HepG2 (cell line): ENCODE measurements around the gene RNF126. TPM values are rescaled to one million over a fixed set of nuclear protein-coding genes. Genes with fewer than 3 reads are reported as not detected.
A peak's percentile ranks its signal among the peaks of the same experiment; 100 is the strongest.

Experiments used
- CBX5 ChIP-seq: sonication (generic); formaldehyde crosslinking; IDR thresholded peaks from 2 replicates; pipeline ENCODE4 v1.4.0; 2020; ENCODE audit warnings: missing genetic modification reagents, borderline replicate concordance
- HHEX ChIP-seq: IDR thresholded peaks from 2 replicates; pipeline ENCODE4 v1.6.1; 2016; ENCODE audit warnings: control low read depth
- HOXA5 ChIP-seq: sonication (generic); formaldehyde crosslinking; IDR thresholded peaks from 2 replicates; pipeline ENCODE4 v1.4.0; 2020; ENCODE audit warnings: missing genetic modification reagents
- KLF13 ChIP-seq: sonication (generic); formaldehyde crosslinking; IDR thresholded peaks from 2 replicates; pipeline ENCODE4 v1.4.0; 2020; ENCODE audit warnings: mild to moderate bottlenecking, missing genetic modification reagents
- KLF15 ChIP-seq: sonication (generic); formaldehyde crosslinking; IDR thresholded peaks from 2 replicates; pipeline ENCODE4 v1.8.1; 2023; ENCODE audit warnings: borderline replicate concordance, mild to moderate bottlenecking, inconsistent platforms, missing genetic modification reagents, mixed read lengths
- POLR2AphosphoS2 ChIP-seq: IDR thresholded peaks from 2 replicates; pipeline ENCODE4 v1.6.1; 2011; ENCODE audit warnings: low read depth, low read length, improper control_type of control experiment
- PTBP1 ChIP-seq: fragments of 200-400 bp; formaldehyde crosslinking; IDR thresholded peaks from 2 replicates; pipeline ENCODE4 v1.6.1; 2018; ENCODE audit warnings: low read length, low read depth; ENCODE audit not compliant: poor library complexity, severe bottlenecking
- RXRA ChIP-seq: sonication (generic); formaldehyde crosslinking; IDR thresholded peaks from 2 replicates; pipeline ENCODE4 v1.5.1; 2020; ENCODE audit warnings: missing genetic modification reagents
- ZBTB38 ChIP-seq: sonication (generic); formaldehyde crosslinking; IDR thresholded peaks from 2 replicates; pipeline ENCODE4 v1.5.1; 2020; ENCODE audit warnings: mild to moderate bottlenecking, missing genetic modification reagents
- ZNF468 ChIP-seq: sonication (generic); formaldehyde crosslinking; IDR thresholded peaks from 2 replicates; pipeline ENCODE4 v1.8.0; 2022; ENCODE audit warnings: mild to moderate bottlenecking, moderate library complexity, missing genetic modification reagents
- ZNF552 ChIP-seq: sonication (generic); formaldehyde crosslinking; IDR thresholded peaks from 2 replicates; pipeline ENCODE4 v1.9.0; 2022; ENCODE audit warnings: missing genetic modification reagents, mild to moderate bottlenecking, borderline replicate concordance
- ZSCAN12 ChIP-seq: sonication (generic); formaldehyde crosslinking; IDR thresholded peaks from 2 replicates; pipeline ENCODE4 v1.9.0; 2021; ENCODE audit warnings: mild to moderate bottlenecking, missing genetic modification reagents
- polyA plus RNA-seq, 8 experiments: library from polyadenylated mRNA; depleted of rRNA in 3 of 8; stranded (reverse) in 7 of 8; unstranded in 1 of 8; fragments of >200 nt; fragmentation: Illumina TruSeq in 4 of 8; extraction: Trizol in 4 of 8; gene quantifications; 2 replicates each; pipeline versions ENCODE4 v1.2.1 to v1.2.3, GENCODE V29; 2011 to 2016; ENCODE audit warnings: low read depth in 4 of 8, missing spikeins in 1 of 8, mixed read lengths in 1 of 8; ENCODE audit not compliant: insufficient read depth in 1 of 8
- total RNA-seq, 5 experiments: library from RNA; depleted of rRNA; stranded (reverse); fragments of >200 nt; fragmentation: Illumina TruSeq; extraction: Trizol; gene quantifications; 2 replicates each; pipeline ENCODE4 v1.2.3, GENCODE V29; 2016; ENCODE audit warnings: low read depth in 1 of 5
- TF ChIP-seq, protein P1 (sequence below): IDR thresholded peaks from 2 replicates; pipeline ENCODE4 v1.6.1; 2012; ENCODE audit warnings: low read length, improper control_type of control experiment
- TF ChIP-seq, protein P2 (sequence below): sonication (generic); formaldehyde crosslinking; IDR thresholded peaks from 2 replicates; pipeline ENCODE4 v1.5.0; 2020; ENCODE audit warnings: mild to moderate bottlenecking, missing genetic modification reagents, moderate library complexity
- TF ChIP-seq, protein P3 (sequence below): sonication (generic); formaldehyde crosslinking; IDR thresholded peaks from 2 replicates; pipeline ENCODE4 v1.4.0; 2020; ENCODE audit warnings: missing genetic modification reagents, borderline replicate concordance
- TF ChIP-seq, protein P4 (sequence below): IDR thresholded peaks from 2 replicates; pipeline ENCODE4 v1.6.1; 2018; ENCODE audit warnings: missing genetic modification reagents, mild to moderate bottlenecking, missing compliant biosample characterization
- TF ChIP-seq, protein P5 (sequence below), 2 experiments: sonication (generic) in 1 of 2; formaldehyde crosslinking in 1 of 2; IDR thresholded peaks; 2 replicates each; pipeline versions ENCODE4 v1.4.0 to v1.6.1; 2018 to 2020; ENCODE audit warnings: missing genetic modification reagents in 2 of 2, borderline replicate concordance in 1 of 2, low read depth in 1 of 2, mild to moderate bottlenecking in 1 of 2, missing biosample characterization in 1 of 2
- TF ChIP-seq, protein P6 (sequence below): conservative IDR thresholded peaks from 2 replicates; pipeline ENCODE4 v1.6.1; 2018; ENCODE audit warnings: missing genetic modification reagents

The RNF126 gene
- total and polyA plus RNA-seq, 2 of the 13 experiments (the other 11 are each of a cell fraction or from before 2014, with no cell fraction given): 23.2 to 34.0 TPM

DNA sequence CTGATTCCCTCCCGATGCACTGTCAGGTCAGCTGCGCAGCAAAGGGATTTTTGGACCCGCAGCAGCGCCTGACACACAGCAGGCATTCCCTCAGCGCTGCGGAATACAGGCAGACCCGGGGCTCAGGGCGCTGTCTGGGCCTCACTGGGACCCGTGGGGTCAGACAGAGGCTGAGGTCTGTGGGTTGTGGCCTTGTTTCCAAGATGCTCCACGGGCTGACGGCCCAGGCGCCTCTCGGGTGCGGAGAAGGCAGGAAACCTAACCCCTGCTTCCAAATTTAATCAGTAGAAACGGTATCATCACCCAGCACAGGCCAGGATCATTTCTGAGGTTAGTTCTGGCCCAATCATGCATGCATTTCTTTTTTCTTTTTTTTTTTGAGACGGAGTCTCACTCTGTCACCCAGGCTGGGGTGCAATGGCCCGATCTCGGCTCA is 686 bp upstream of the RNF126 start (continued):
- TF ChIP-seq, protein P1, sequence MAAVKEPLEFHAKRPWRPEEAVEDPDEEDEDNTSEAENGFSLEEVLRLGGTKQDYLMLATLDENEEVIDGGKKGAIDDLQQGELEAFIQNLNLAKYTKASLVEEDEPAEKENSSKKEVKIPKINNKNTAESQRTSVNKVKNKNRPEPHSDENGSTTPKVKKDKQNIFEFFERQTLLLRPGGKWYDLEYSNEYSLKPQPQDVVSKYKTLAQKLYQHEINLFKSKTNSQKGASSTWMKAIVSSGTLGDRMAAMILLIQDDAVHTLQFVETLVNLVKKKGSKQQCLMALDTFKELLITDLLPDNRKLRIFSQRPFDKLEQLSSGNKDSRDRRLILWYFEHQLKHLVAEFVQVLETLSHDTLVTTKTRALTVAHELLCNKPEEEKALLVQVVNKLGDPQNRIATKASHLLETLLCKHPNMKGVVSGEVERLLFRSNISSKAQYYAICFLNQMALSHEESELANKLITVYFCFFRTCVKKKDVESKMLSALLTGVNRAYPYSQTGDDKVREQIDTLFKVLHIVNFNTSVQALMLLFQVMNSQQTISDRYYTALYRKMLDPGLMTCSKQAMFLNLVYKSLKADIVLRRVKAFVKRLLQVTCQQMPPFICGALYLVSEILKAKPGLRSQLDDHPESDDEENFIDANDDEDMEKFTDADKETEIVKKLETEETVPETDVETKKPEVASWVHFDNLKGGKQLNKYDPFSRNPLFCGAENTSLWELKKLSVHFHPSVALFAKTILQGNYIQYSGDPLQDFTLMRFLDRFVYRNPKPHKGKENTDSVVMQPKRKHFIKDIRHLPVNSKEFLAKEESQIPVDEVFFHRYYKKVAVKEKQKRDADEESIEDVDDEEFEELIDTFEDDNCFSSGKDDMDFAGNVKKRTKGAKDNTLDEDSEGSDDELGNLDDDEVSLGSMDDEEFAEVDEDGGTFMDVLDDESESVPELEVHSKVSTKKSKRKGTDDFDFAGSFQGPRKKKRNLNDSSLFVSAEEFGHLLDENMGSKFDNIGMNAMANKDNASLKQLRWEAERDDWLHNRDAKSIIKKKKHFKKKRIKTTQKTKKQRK: no peak
- TF ChIP-seq, protein P2, sequence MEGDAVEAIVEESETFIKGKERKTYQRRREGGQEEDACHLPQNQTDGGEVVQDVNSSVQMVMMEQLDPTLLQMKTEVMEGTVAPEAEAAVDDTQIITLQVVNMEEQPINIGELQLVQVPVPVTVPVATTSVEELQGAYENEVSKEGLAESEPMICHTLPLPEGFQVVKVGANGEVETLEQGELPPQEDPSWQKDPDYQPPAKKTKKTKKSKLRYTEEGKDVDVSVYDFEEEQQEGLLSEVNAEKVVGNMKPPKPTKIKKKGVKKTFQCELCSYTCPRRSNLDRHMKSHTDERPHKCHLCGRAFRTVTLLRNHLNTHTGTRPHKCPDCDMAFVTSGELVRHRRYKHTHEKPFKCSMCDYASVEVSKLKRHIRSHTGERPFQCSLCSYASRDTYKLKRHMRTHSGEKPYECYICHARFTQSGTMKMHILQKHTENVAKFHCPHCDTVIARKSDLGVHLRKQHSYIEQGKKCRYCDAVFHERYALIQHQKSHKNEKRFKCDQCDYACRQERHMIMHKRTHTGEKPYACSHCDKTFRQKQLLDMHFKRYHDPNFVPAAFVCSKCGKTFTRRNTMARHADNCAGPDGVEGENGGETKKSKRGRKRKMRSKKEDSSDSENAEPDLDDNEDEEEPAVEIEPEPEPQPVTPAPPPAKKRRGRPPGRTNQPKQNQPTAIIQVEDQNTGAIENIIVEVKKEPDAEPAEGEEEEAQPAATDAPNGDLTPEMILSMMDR (CRISPR knock-in tag): 0 out of 2 replicates have a peak, but pooled peaks have one; percentile 7
- TF ChIP-seq ZSCAN12 (CRISPR knock-in tag): no peak
- peak; percentile 75 for TF ChIP-seq RXRA (CRISPR knock-in tag)
- no peak for TF ChIP-seq HHEX (CRISPR knock-in tag)
- TF ChIP-seq KLF13 (CRISPR knock-in tag): no peak
- TF ChIP-seq, protein P3, sequence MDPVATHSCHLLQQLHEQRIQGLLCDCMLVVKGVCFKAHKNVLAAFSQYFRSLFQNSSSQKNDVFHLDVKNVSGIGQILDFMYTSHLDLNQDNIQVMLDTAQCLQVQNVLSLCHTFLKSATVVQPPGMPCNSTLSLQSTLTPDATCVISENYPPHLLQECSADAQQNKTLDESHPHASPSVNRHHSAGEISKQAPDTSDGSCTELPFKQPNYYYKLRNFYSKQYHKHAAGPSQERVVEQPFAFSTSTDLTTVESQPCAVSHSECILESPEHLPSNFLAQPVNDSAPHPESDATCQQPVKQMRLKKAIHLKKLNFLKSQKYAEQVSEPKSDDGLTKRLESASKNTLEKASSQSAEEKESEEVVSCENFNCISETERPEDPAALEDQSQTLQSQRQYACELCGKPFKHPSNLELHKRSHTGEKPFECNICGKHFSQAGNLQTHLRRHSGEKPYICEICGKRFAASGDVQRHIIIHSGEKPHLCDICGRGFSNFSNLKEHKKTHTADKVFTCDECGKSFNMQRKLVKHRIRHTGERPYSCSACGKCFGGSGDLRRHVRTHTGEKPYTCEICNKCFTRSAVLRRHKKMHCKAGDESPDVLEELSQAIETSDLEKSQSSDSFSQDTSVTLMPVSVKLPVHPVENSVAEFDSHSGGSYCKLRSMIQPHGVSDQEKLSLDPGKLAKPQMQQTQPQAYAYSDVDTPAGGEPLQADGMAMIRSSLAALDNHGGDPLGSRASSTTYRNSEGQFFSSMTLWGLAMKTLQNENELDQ (CRISPR knock-in tag): no peak
- TF ChIP-seq POLR2AphosphoS2: no peak
- no peak for TF ChIP-seq ZNF468 (CRISPR knock-in tag)
- TF ChIP-seq ZBTB38: peak; percentile 96
- TF ChIP-seq ZNF552 (CRISPR knock-in tag): no peak
- TF ChIP-seq CBX5 (CRISPR knock-in tag): peak; percentile 2; the same call in 1 of the 2 replicates
- TF ChIP-seq KLF15: no peak
- TF ChIP-seq, protein P4, sequence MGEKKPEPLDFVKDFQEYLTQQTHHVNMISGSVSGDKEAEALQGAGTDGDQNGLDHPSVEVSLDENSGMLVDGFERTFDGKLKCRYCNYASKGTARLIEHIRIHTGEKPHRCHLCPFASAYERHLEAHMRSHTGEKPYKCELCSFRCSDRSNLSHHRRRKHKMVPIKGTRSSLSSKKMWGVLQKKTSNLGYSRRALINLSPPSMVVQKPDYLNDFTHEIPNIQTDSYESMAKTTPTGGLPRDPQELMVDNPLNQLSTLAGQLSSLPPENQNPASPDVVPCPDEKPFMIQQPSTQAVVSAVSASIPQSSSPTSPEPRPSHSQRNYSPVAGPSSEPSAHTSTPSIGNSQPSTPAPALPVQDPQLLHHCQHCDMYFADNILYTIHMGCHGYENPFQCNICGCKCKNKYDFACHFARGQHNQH (CRISPR knock-in tag): peak; percentile 14; the same call in 1 of the 2 replicates
- no peak for TF ChIP-seq HOXA5
- TF ChIP-seq, protein P5, sequence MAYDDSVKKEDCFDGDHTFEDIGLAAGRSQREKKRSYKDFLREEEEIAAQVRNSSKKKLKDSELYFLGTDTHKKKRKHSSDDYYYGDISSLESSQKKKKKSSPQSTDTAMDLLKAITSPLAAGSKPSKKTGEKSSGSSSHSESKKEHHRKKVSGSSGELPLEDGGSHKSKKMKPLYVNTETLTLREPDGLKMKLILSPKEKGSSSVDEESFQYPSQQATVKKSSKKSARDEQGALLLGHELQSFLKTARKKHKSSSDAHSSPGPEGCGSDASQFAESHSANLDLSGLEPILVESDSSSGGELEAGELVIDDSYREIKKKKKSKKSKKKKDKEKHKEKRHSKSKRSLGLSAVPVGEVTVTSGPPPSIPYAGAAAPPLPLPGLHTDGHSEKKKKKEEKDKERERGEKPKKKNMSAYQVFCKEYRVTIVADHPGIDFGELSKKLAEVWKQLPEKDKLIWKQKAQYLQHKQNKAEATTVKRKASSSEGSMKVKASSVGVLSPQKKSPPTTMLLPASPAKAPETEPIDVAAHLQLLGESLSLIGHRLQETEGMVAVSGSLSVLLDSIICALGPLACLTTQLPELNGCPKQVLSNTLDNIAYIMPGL (CRISPR knock-in tag; IDR thresholded peaks at IDR 0.05; ENCODE audit: borderline replicate concordance in 1 of 2, low read depth in 1 of 2): 0 out of 4 replicates have a peak, but pooled peaks of 1 of the 2 experiments have one; percentile 12
- TF ChIP-seq, protein P6, sequence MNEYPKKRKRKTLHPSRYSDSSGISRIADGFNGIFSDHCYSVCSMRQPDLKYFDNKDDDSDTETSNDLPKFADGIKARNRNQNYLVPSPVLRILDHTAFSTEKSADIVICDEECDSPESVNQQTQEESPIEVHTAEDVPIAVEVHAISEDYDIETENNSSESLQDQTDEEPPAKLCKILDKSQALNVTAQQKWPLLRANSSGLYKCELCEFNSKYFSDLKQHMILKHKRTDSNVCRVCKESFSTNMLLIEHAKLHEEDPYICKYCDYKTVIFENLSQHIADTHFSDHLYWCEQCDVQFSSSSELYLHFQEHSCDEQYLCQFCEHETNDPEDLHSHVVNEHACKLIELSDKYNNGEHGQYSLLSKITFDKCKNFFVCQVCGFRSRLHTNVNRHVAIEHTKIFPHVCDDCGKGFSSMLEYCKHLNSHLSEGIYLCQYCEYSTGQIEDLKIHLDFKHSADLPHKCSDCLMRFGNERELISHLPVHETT (CRISPR knock-in tag): no peak
- peak; percentile 13 for TF ChIP-seq PTBP1
